GM18951 (cell line): Measurements from ENCODE around the gene OR4A15.

Source experiments
- POLR2A ChIP-seq: IDR thresholded peaks from 4 replicates; pipeline ENCODE4 v1.6.1; 2011; ENCODE audit warnings: mild to moderate bottlenecking; ENCODE audit not compliant: insufficient read length, insufficient read depth; ENCODE audit errors: extremely low read depth
- in situ Hi-C: fragments of 300-500 bp; cut with MboI; formaldehyde crosslinking; loops from one replicate; pipeline ENCODE4 v1.12.0; 2022; ENCODE audit warnings: low sequenced_read_pairs, mixed read lengths, inconsistent platforms; ENCODE audit not compliant: unreplicated experiment

Gene OR4A15

GRCh38 chr11:55367674-55368073 is at the start of gene OR4A15:
Gene OR4A15 (plus strand): TSS chr11:55367974. CDS start chr11:55367974, 0 bp downstream.
- in situ Hi-C loops: no loop called here
- no peak for TF ChIP-seq POLR2A

GRCh38 chr11:55324500-55324899 is 43.3 kb upstream of the OR4A15 start:
- in situ Hi-C loops: no loop called here
- TF ChIP-seq POLR2A: no peak

DNA sequence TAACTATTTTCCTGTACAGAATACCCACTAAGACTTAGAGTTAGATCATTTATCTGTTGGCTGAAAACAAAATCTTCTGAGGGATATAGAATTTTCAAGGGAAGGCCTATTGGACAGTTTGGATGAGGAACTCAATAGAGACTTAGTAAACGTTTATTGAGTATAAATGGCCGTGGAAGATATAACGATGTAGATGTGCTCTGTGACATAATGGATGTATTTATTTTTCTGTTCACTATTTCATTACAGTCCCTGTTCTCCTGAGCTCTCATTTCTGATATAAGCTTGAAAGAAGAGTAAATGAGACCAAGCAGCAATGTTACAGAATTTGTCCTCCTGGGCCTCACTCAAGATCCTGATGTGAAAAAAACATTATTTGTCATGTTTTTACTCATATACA is 24.9 kb upstream of the OR4A15 start, which contains the start of gene OR4A16:
TSS of gene OR4A16 (plus strand) at position 301 of the 400 bp plus-strand sequence. CDS start at position 301, 0 bp downstream.
- TF ChIP-seq POLR2A: no peak
- in situ Hi-C loops: no loop called here

- TF ChIP-seq POLR2A: no peak
- in situ Hi-C loops: no loop called here
These were observed 22.5 kb upstream of the OR4A15 start for GRCh38 chr11:55345306-55345705.

DNA sequence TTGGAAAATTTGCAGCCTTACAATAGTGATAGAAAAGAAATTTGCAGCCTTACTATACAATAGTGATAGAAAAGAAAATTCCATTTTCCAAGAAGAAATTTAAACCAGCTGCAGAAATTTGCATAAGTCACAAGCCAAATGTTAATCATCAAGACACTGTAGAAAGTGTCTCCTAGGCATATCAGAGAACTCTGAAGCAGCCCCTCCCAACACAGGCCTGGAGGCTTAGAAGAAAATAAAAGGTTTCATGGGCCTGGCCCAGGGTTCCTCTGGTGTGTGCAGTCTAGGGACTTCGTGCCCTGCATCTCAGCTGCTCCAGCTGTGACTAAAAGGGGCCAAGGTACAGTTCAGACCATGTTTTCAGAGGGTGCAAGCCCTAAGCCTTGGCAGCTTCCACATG is 18.7 kb upstream of the OR4A15 start:
- in situ Hi-C loops: no loop called here
- TF ChIP-seq POLR2A: no peak

- no peak for TF ChIP-seq POLR2A
- in situ Hi-C loops: no loop called here
These were observed 10.1 kb upstream of the OR4A15 start for GRCh38 chr11:55357560-55358184.

DNA sequence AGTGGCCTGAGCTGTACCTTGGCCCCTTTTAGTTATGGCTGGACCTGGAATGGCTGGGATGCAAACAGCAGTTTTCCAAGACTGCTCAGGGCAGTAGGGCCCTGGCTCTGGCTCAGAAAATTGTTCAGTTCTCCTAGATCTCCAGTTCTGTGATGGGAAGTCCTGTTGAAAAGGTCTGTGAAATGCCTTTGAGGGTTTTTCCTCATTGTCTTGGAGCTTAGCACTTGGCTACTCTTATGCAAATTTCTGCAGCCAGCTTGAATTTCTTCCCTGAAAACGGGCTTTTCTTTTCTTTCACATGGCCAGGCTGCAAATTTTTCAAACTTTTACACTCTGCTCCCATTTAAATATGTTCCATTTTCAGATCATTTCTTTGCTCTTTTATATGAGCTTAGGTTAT is 33.2 kb downstream of the OR4A15 start:
- in situ Hi-C loops: no loop called here
- TF ChIP-seq POLR2A: no peak
